Ureter (tissue), 1 donor: ENCODE measurements around the gene BCL7A. TPM values are rescaled to one million over a fixed set of nuclear protein-coding genes. Genes with fewer than 3 reads are reported as not detected.
A peak's percentile ranks its signal among the peaks of the same experiment; 100 is the strongest.
"Not testable (repeated sequence)": the region's sequence is repeated elsewhere in the genome, so short reads cannot be mapped to it uniquely, and the experiment has no call there.

Experiments
- DNase-seq: peaks from one replicate; pipeline ENCODE4 v3.0.0-alpha.2; 2020; ENCODE audit warnings: low spot score
- total RNA-seq: library from RNA; stranded (reverse); gene quantifications from one replicate; pipeline ENCODE4 v1.2.4, GENCODE V29; 2023
- donor health status: DM: yes; HTN: yes; CAD: no.

The BCL7A gene
- 14.8 TPM for total RNA-seq

DNA sequence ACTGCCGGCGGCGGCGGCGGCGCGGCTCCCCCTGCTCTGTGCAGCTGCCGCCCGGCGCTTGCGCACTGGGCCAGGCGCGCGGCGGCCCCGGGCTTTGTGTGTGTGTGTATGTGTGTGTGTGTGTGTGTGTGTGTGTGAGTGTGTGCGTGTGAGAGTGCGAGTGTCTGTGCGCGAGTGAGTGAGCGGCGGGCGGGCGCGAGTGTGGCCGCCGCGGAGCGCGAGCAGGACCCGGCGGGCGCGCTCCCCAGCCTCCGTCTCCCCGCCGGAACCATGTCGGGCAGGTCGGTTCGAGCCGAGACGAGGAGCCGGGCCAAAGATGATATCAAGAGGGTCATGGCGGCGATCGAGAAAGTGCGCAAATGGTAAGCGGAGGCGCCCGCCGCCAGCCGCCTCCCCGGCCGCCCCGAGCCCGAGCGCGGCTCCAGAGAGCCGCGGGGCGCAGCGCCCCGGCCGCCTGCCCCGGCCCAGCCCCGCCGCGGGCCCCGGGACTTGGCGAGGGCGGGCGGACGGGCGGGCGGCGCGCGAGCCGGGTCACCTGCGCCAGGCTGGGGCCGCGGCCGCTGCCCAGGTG, at the start of gene BCL7A:
Gene BCL7A, plus strand, starts transcription at position 63 of the 571 bp plus-strand sequence. Its CDS starts 208 bp downstream, at position 271.
- DNase-seq: peak; percentile 74

DNA sequence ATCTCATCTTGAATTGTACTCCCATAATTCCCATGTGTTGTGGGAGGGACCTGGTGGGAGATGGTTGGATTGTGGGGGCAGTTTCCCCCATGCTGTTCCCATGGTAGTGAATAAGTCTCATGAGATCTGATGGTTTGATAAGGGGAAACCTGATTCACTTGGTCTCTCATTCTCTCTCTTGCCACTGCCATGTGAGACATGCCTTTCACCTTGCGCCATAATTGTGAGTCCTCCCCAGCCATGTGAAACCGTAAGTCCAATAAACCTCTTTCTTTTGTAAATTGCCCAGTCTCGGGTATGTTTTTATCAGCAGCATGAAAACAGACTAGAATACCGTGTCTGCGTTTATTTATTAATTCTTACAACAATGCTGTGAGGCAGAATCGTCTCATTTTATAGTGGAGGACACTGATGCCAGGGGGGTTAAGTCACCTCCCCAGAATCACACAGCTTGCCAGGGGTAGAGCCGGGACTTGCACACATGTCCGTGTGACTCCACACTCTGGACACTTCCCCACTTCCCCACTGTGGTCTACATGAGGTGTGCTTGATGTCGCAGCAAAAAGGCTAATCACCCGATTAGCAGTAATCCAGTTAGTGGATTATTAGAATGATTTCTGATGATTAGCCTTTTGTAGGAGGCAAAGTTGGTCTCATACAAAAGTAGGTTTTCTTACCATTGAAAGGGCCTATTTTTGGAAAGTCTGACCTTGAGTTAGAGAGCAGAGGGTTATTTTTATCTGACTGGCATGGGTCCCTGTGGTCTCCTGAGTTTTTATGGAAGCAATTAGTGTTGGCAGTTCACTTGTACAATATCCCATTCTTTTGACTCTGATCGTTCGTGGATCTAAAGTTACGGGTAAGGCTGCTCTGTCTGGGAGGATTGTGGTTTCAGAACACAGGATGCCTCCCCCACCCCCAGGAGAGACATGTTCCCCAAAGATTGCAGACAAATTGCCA, 47.4 kb upstream of the BCL7A start:
- DNase-seq: no peak

DNA sequence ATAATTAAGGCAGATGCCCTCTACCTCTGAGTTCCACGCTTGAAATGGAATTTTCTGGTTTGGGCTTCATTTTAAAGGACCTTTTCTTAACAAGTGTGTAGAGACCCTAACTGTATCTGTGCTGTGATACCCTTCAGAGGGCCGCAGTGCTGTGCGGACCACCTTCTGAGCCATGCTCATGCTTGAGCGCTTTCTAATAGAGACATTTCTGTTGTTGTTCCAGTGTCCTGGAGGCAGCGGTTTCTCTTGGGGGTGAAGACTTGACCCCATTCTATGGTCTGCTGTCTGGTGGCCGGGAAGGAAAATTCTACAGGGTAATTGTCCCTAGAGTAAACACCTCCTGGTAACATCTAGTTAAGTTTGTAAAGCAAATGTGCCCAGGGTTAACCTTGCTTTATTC, 46.7 kb upstream of the BCL7A start:
- no peak for DNase-seq

DNA sequence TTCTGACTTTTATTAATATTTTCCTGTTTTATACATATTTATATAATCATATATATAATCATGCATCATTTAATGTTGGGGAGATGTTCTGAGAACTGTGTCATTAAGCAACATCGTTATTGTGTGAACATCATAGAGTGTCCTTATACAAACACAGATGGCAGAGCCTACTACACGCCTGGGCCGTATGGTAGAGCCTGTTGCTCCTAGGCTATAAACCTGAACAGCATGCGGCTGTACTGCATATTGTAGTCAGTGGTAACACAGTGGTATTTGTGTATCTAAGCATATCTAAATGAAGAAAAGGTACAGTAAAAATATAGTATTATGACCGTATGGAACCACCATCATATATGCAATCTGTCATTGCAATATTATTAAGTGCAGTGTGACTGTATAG, 44.7 kb upstream of the BCL7A start:
- no peak for DNase-seq

DNA sequence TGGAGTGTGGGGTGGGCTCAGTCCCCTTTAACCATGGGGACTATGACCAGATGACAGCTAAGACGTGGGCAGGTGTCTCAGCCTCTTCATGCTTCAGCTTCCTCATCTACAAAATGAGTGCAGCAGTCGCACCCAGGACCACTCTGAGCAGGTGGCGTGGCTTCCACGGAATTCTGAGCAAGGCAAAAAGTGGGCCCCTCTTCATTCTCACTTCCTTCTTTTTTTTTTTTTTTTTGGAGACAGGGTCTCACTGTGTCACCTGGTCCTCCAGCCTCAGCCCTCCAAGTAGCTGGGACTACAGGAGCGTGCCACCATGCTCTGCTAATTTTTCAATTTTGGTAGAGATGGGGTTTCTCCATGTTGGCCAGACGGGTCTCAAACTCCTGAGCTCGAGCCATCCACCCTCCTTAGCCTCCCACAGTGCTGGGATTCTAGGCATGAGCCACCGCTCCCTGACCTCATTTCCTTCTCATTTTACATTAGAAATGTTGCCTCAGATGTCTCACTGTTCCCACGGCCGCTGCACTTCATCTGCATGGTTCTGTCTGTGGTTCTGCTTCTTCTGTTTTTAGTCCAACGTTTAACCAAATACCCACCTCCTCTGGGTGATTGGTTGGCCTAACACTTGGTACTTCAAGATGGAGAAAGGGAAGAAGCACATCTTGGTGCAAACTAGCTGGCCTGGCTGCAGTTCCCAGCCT, 41.3 kb upstream of the BCL7A start:
- no peak for DNase-seq

DNA sequence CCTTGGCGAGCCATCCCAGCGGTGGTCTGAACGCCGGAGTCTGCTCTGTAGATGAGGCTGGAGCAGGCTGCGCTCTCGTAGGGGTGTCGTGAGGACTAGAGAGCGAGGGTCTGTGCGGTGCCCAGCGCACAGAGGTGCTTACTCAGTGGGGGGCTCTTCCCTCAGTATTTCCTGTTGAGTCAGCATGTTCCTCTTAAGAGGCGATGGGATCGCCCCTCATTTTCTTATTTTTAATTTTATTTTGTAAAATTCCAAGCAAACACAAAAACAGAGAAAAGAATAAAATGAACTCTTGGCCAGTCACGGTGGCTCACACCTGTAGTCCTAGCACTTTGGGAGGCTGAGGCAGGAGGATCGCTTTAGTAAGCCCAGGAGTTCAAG, 40.8 kb upstream of the BCL7A start:
- no peak for DNase-seq

DNA sequence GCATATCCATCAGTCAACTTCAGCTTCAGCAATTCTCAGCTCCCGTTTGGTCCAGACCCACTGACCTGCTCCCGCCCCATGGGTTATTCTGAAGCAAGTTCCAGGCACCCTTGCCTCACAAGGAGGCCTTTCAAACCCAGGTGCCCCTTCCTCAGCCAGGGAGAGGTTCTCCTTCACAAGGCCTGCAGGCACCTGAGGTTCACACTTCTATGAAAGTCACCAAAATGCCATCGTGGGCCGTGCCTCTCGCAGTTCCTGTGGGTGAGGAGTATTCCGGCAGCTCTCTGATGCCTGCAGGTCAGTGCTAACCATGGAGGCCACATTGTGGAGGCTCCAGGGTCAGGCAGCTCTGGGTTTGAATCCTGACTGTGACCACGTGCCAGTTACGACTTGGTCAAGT, 40.2 kb upstream of the BCL7A start:
- no peak for DNase-seq

DNA sequence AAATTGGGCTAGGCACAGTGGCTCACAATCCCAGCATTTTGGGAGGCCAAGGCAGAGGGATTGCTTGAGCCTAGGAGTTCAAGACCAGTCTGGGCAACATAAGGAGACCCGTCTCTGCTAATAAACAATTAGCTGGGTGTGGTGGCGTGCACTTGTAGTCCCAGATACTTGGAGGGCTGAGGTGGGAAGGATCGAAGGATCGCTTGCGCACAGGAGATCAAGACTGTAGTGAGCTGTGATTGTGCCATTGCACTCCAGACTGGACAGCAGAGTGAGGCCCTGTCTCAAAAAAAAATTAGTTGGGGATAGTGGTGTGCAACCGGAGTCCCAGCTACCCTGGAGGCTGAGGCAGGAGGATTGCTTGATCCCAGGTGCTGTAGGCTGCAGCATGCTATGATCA, 38.7 kb upstream of the BCL7A start:
- DNase-seq: no peak

DNA sequence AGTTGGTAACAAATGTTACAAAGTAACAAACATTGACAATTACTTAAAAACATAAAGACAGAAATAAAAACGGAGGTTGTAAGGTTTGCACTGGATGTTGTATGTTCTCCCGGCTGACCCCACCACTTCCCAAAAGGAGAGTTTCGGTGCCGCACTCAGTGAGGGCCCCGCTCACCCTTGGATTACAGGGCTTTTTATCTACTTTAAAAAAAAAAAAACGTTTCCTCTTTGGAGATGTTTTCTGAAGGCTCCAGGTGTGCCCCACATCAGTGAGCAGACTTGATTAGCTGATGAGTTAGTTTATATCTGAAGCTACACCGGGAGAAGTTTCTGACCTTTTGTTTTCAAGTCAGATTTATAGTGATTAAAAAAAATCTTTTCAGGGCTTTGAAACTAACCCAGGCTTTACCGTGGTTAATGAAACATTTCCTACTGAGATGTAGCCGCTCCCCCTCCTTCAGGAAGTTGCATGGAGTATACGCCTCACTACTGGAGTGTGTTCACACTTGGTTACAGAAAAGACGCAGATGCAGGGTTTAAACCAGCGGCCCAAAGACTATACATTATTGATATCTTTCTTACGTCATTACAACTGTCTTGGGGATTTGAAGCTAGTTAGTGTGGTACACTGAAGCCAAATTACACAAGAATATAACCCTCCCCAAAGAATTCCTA, 38.0 kb upstream of the BCL7A start:
- DNase-seq: no peak

DNA sequence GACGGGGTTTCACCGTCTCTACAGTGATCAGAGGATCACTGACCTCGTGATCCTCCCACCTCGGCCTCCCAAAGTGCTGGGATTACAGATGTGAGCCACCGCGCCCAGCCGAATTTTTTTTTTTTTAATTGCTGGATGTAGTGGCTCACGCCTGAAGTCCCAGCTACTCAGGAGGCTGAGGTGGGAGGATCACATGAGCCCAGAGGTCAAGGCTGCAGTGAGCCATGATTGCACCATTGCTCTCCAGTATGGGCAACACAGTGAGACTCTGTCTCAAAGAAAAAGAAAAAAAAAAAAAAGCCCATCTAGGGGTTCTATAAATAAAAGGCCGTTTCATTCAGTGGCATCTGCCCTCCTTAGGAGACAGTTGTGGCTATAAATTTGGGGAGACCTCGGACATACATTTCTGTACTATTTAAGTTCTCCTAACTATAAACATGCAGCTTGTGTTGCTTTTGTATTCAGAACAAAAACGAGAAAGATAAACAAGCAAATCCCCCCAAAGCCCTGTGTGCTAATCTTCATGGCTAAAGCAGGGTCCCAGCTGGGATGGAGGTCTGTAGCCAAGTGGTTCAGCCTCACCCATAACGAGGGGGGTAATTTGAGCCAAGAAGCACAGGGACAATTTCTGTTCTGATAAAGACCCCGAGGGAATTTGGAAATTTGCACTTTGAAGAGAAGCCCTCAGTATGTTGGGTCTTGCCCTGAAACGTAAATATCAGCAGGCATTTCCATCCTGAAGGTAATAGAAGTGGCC, 35.0 kb upstream of the BCL7A start:
- DNase-seq: no peak

DNA sequence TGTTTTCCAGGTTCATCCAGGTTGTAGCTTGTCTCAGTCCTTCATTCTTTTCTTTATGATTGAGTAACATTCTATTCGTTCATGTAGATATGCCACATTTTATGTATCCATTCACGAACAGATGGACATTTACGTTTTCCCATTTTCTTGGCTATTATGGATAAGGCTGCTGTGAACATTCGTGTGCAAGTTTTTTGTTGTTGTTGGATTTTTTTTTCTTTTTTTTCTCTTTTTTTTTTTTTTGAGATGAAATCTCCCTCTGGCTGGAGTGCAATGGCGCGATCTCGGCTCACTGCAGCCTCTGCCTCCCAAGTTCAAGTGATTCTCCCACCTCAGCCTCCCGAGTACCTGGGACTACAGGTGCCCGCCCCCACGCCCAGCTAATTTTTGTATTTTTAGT, 33.2 kb upstream of the BCL7A start:
- not testable (repeated sequence) for DNase-seq

DNA sequence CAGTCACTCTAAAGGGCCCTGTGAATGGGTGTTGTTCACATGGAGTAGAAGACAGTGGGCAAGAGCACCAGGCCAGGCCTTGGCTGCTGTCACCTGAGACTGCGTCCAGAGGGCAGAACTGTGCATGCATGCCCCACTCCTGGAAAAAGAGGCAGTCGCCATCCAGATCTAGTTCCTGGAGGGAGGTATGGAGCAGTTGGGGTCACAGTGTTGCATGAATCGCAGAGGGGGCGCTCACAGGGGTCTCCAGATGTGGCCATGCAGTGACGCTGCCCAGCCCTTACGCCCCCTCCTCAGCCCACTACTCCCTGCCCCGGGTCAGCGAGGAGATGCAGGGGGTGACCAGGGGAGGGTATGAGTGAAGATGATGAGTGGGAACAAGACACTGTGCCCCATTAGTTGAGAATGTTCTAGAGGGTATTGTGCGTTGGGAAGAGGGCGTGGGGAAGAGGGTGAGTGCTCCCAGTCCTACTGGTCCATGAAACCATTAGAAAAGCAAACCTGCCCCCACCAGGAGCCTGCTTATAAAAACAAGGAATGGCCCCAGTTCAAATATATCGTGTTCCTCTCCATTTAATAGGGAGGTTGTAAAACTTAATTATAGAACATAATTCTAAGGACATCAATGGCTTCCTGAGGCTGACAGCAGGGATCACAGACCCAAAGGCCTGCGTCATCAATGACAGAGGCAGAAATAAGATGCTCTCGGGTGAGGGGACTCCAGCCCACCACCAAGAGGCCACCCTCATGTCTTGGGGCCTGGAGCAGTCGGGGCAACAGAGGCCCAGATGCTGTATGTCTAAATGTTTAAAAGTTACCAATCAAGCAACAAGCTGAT, 32.2 kb upstream of the BCL7A start:
- no peak for DNase-seq

DNA sequence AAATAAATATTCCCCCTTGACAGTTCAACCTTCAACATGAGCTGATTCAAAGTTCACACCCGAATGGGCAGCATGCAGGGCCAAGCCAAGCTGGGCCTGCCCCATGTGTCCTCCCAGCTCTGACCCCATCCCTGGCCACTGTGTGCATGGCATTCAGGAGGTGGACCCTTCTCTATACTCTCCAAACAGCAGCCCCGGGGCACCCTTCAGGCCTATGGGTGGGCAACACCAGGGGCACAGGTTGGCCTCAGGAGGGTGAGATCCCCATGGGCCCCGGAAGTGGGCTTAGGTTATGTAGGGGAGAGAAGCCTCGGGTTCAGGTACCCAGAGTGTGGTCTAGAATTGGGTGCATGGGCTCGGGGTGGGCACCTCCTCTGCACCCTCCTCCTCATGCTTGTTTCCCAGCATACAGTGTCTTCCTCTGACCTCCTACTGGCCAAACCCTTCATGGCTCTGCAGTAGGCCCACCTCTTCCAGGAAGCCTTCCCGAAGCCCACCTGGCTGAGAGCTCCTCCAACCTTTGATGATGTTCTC, 31.5 kb upstream of the BCL7A start:
- DNase-seq: no peak

DNA sequence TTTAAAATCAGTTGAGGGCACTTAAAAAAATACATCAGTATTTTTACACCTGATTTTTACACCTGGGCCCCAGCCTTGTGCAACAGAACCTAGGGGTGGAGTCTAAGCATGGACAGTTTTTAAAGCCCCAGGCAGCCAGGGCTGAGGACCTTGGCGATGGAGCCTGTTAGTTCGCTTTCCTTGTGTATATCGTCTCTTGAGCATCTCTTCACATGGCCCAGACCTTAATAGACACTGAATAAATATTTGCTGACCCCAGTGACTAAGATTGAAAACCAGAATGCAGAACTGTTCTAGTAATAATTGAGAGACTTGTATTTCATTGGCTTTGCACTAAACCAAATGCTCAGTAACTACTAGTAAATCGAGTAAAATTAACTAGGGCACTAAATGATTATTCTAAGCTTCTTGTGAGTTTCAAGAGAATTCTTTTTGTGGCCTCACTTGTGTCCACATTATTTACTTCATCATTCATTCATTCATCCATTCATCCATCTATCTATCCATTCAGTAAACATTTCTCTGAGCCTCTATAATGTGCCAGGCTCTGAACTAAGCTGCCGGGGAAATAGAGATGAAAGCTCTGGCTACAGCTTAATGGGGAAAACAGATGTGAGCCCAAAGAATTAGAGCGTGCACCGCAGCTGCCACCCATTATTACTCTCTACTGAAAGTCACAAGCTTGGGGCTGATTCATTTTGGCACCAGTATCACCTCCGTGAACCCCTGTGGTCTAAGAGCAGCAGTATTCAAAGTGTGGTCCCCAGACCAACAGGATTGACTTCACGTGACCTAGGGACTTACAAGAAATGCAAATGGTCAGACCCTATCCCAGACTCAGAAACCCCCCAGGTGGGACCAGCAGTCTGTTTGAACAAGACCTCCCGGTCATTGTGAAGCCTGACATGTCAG, 30.7 kb upstream of the BCL7A start:
- no peak for DNase-seq

DNA sequence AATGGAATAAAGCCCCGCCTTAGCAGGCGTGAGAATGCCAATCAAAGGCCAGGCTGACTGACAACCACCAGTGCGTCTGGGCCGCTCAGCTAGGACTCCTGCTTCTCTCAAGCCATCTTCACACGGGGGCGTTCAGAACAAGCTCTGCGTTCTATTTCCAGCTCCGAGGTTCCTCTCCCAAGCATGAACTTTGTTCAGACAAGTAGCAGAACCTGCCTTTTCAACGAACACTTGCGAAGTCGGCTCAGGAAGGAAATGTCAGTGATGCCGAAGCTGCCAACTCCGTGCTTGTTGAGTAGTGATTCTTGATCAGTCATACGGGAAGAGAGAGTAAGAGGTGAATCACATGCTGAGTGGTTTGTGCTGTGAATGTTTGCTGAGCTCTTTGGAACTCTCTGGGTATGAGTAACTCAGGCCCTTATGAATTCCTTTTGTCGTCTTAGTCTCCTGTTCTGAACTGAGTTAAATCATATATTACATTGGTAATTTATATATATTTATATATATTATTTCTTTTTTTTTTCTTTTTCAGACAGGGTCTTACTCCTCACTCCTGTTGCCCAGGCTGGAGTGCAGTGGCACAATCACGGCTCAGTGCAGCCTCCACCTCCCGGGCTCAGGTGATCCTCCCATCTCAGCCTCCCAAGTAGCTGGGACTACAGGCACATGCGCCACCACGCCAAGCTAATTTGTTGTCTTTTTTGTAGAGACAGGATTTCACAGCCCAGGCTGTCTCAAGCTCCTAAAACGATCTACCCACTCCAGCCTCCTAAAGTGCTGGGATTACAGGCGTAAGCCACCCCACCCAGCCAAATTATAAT, 29.4 kb upstream of the BCL7A start:
- peak; percentile 73 for DNase-seq

DNA sequence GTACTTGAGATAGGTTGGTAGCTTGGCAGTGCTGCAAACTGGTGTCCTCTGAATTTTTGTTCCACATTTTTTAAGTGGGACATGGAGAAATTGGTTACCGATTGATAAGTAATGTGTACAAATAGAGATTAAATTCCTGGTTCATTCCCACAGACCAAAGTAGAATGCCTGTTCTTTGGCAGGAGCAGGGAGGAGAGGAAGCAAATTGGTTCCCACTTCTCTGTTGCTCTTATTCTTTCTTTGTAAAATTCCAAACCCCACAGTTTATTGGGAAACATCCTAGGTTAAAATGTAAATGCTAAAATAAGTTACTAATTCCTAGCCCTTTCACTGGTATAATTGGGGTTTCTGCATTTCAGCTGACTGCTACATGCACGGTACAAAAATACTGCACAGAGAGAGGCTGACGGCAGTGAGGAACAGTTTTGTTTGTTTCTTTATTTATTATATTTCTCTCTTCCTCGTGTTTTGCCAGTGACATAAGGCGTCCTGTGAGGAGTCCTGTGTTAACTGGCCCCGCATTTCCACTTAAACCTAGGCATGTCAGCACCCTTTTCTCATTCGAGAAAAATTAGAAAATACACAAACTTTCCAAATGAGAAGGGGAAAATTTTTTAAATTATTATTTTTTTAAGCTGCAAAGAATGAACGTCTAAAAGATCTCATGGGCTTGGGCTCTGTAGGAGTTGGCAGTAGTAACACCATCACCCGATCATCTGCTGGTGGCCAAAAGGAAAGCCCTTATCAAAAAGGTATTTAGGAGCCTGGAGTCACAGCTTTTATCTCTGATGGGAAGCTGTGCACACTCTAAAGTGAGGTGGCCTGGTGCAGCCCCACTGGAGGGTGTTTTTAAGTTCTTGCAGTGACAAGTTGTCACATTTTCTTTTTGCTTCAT, 25.4 kb upstream of the BCL7A start:
- no peak for DNase-seq

DNA sequence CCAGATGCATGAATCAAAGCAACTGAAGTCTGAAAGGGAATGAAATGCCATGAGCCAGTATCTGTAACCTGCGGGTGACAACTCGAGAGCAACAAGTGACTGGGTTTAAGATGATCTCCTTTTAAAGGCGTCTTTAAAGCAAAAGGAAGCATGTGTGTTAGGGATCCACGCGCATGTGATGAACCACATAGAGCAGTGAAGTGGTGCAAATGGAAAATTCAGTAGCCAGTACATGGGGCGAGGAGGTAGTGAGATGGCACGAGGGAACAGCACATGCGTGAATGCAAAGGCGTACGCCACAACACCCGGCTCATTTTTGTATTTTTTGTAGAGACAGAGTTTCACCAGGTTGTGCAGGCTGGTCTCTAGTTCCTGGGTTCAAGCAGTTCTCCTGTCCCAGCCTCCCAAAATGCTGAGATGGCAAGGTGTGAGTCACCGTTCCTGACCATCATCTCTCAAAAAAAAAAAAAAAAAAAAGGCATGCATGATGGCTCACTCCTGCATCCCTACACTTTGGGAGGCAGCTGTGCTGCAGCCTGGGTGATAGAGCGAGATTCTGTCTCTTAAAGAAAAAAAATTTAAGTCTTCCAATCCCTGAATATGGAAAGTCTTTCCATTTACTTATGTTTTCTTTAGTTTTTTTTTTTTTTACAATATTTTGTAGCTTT, 24.6 kb upstream of the BCL7A start:
- no peak for DNase-seq
